ENCODE results near the gene HHAT.

The HHAT gene

GRCh38 chr1:210328746-210329503 lies at the start of gene HHAT:
HHAT (plus strand) TSS chr1:210328902; CDS start chr1:210348976, 20,074 bp downstream.
- H3K36me3 ChIP-seq (ENCODE audit: control insufficient read depth, insufficient read depth, low read length): no peaks in the 10 kb centered on the region
- H3K27me3 ChIP-seq (ENCODE audit: control insufficient read depth, insufficient read depth, low read length): peaks cover 82% of the 10 kb centered on the region
- H3K9me3 ChIP-seq (ENCODE audit: control insufficient read depth, insufficient read depth, low read length): no peaks in the 10 kb centered on the region
- H3K4me1 ChIP-seq (ENCODE audit: control insufficient read depth, insufficient read depth, low read length): peaks cover 3% of the 10 kb centered on the region
- peak within 1 kb of the TSS; percentile 86 for H3K4me3 ChIP-seq (ENCODE audit: low read depth, low read length)
- H3K9ac ChIP-seq (ENCODE audit: low read depth, low read length): peak within 1 kb of the TSS; percentile 42

GRCh38 chr1:210280221-210280620 lies 48.5 kb upstream of the HHAT start:
- Histone ChIP-seq H3K4me3 (ENCODE audit: low read depth, low read length) (no peak overlapping the region), H3K9me3 (ENCODE audit: control insufficient read depth, insufficient read depth, low read length) (peaks cover 16% of the 10 kb centered on the region), H3K4me1 (ENCODE audit: control insufficient read depth, insufficient read depth, low read length) (no peaks in the 10 kb centered on the region), H3K36me3 (ENCODE audit: control insufficient read depth, insufficient read depth, low read length) (no peaks in the 10 kb centered on the region), H3K27me3 (ENCODE audit: control insufficient read depth, insufficient read depth, low read length) (no peaks in the 10 kb centered on the region), H3K9ac (ENCODE audit: low read depth, low read length) (no peak overlapping the region)

GRCh38 chr1:210288116-210288515 lies 40.6 kb upstream of the HHAT start:
- no peaks in the 10 kb centered on the region for H3K9me3 ChIP-seq (ENCODE audit: control insufficient read depth, insufficient read depth, low read length)
- no peaks in the 10 kb centered on the region for H3K36me3 ChIP-seq (ENCODE audit: control insufficient read depth, insufficient read depth, low read length)

GRCh38 chr1:210289248-210289647 lies 39.5 kb upstream of the HHAT start:
- no peak overlapping the region for H3K9ac ChIP-seq (ENCODE audit: low read depth, low read length)
- no peak overlapping the region for H3K4me3 ChIP-seq (ENCODE audit: low read depth, low read length)
- peaks cover 38% of the 10 kb centered on the region for H3K27me3 ChIP-seq (ENCODE audit: control insufficient read depth, insufficient read depth, low read length)
- no peaks in the 10 kb centered on the region for H3K36me3 ChIP-seq (ENCODE audit: control insufficient read depth, insufficient read depth, low read length)
- no peaks in the 10 kb centered on the region for H3K9me3 ChIP-seq (ENCODE audit: control insufficient read depth, insufficient read depth, low read length)
- peaks cover 3% of the 10 kb centered on the region for H3K4me1 ChIP-seq (ENCODE audit: control insufficient read depth, insufficient read depth, low read length)

More at GRCh38 chr1:210288116-210288515, 40.6 kb upstream of the HHAT start:
- H3K27me3 ChIP-seq (ENCODE audit: control insufficient read depth, insufficient read depth, low read length): peaks cover 30% of the 10 kb centered on the region
- peaks cover 3% of the 10 kb centered on the region for H3K4me1 ChIP-seq (ENCODE audit: control insufficient read depth, insufficient read depth, low read length)
- no peak overlapping the region for H3K9ac ChIP-seq (ENCODE audit: low read depth, low read length)
- no peak overlapping the region for H3K4me3 ChIP-seq (ENCODE audit: low read depth, low read length)

- no peaks in the 10 kb centered on the region for H3K9me3 ChIP-seq (ENCODE audit: control insufficient read depth, insufficient read depth, low read length)
- no peaks in the 10 kb centered on the region for H3K36me3 ChIP-seq (ENCODE audit: control insufficient read depth, insufficient read depth, low read length)
- H3K4me3 ChIP-seq (ENCODE audit: low read depth, low read length): peak overlapping the region; percentile 57
- H3K27me3 ChIP-seq (ENCODE audit: control insufficient read depth, insufficient read depth, low read length): peaks cover 45% of the 10 kb centered on the region
- H3K4me1 ChIP-seq (ENCODE audit: control insufficient read depth, insufficient read depth, low read length): peaks cover 6% of the 10 kb centered on the region
- no peak overlapping the region for H3K9ac ChIP-seq (ENCODE audit: low read depth, low read length)
Measured at GRCh38 chr1:210291081-210291764, 37.5 kb upstream of the HHAT start.

- Histone ChIP-seq H3K9ac (ENCODE audit: low read depth, low read length) (no peak overlapping the region), H3K4me1 (ENCODE audit: control insufficient read depth, insufficient read depth, low read length) (peaks cover 6% of the 10 kb centered on the region), H3K4me3 (ENCODE audit: low read depth, low read length) (peak overlapping the region; percentile 57), H3K9me3 (ENCODE audit: control insufficient read depth, insufficient read depth, low read length) (no peaks in the 10 kb centered on the region), H3K27me3 (ENCODE audit: control insufficient read depth, insufficient read depth, low read length) (peaks cover 45% of the 10 kb centered on the region), H3K36me3 (ENCODE audit: control insufficient read depth, insufficient read depth, low read length) (no peaks in the 10 kb centered on the region)
Measured at GRCh38 chr1:210291786-210292230, 36.9 kb upstream of the HHAT start.

- H3K4me3 ChIP-seq (ENCODE audit: low read depth, low read length): peak overlapping the region; percentile 57
Measured at GRCh38 chr1:210292231-210292871, 36.4 kb upstream of the HHAT start.

GRCh38 chr1:210293171-210293607 lies 35.5 kb upstream of the HHAT start:
- H3K4me3 ChIP-seq (ENCODE audit: low read depth, low read length): peak overlapping the region; percentile 57
- no peaks in the 10 kb centered on the region for H3K36me3 ChIP-seq (ENCODE audit: control insufficient read depth, insufficient read depth, low read length)
- H3K4me1 ChIP-seq (ENCODE audit: control insufficient read depth, insufficient read depth, low read length): peaks cover 6% of the 10 kb centered on the region
- peaks cover 46% of the 10 kb centered on the region for H3K27me3 ChIP-seq (ENCODE audit: control insufficient read depth, insufficient read depth, low read length)
- no peaks in the 10 kb centered on the region for H3K9me3 ChIP-seq (ENCODE audit: control insufficient read depth, insufficient read depth, low read length)
- no peak overlapping the region for H3K9ac ChIP-seq (ENCODE audit: low read depth, low read length)

More at GRCh38 chr1:210292231-210292871, 36.4 kb upstream of the HHAT start:
- H3K36me3 ChIP-seq (ENCODE audit: control insufficient read depth, insufficient read depth, low read length): no peaks in the 10 kb centered on the region
- H3K9me3 ChIP-seq (ENCODE audit: control insufficient read depth, insufficient read depth, low read length): no peaks in the 10 kb centered on the region
- peaks cover 48% of the 10 kb centered on the region for H3K27me3 ChIP-seq (ENCODE audit: control insufficient read depth, insufficient read depth, low read length)
- peaks cover 6% of the 10 kb centered on the region for H3K4me1 ChIP-seq (ENCODE audit: control insufficient read depth, insufficient read depth, low read length)
- H3K9ac ChIP-seq (ENCODE audit: low read depth, low read length): peak overlapping the region; percentile 38

GRCh38 chr1:210294999-210295745 lies 33.5 kb upstream of the HHAT start:
- Histone ChIP-seq H3K27me3 (ENCODE audit: control insufficient read depth, insufficient read depth, low read length) (peaks cover 39% of the 10 kb centered on the region), H3K9me3 (ENCODE audit: control insufficient read depth, insufficient read depth, low read length) (no peaks in the 10 kb centered on the region), H3K36me3 (ENCODE audit: control insufficient read depth, insufficient read depth, low read length) (no peaks in the 10 kb centered on the region), H3K9ac (ENCODE audit: low read depth, low read length) (no peak overlapping the region), H3K4me1 (ENCODE audit: control insufficient read depth, insufficient read depth, low read length) (peaks cover 20% of the 10 kb centered on the region), H3K4me3 (ENCODE audit: low read depth, low read length) (no peak overlapping the region)

- Histone ChIP-seq H3K9me3 (ENCODE audit: control insufficient read depth, insufficient read depth, low read length) (no peaks in the 10 kb centered on the region), H3K36me3 (ENCODE audit: control insufficient read depth, insufficient read depth, low read length) (no peaks in the 10 kb centered on the region), H3K9ac (ENCODE audit: low read depth, low read length) (no peak overlapping the region), H3K27me3 (ENCODE audit: control insufficient read depth, insufficient read depth, low read length) (peaks cover 24% of the 10 kb centered on the region), H3K4me1 (ENCODE audit: control insufficient read depth, insufficient read depth, low read length) (peaks cover 34% of the 10 kb centered on the region), H3K4me3 (ENCODE audit: low read depth, low read length) (no peak overlapping the region)
Measured at GRCh38 chr1:210296682-210297081, 32.0 kb upstream of the HHAT start.

- H3K9ac ChIP-seq (ENCODE audit: low read depth, low read length): no peak overlapping the region
- no peaks in the 10 kb centered on the region for H3K9me3 ChIP-seq (ENCODE audit: control insufficient read depth, insufficient read depth, low read length)
- peaks cover 16% of the 10 kb centered on the region for H3K27me3 ChIP-seq (ENCODE audit: control insufficient read depth, insufficient read depth, low read length)
- H3K4me1 ChIP-seq (ENCODE audit: control insufficient read depth, insufficient read depth, low read length): peaks cover 30% of the 10 kb centered on the region
- H3K4me3 ChIP-seq (ENCODE audit: low read depth, low read length): no peak overlapping the region
- H3K36me3 ChIP-seq (ENCODE audit: control insufficient read depth, insufficient read depth, low read length): no peaks in the 10 kb centered on the region
Measured at GRCh38 chr1:210298296-210298695, 30.4 kb upstream of the HHAT start.

Measured in iPS-15b (cell line).